HG03521 (cell line): ENCODE data around the gene OOSP4B.
"Not testable (repeated sequence)": the region's sequence is repeated elsewhere in the genome, so short reads cannot be mapped to it uniquely, and the experiment has no call there.

Experiments used
- ATAC-seq: cut with Tn5 transposase; IDR thresholded peaks from one replicate; pipeline ENCODE4 v1.9.1; 2021; ENCODE audit warnings: mild to moderate bottlenecking, moderate library complexity; ENCODE audit not compliant: unreplicated experiment

The OOSP4B gene

DNA sequence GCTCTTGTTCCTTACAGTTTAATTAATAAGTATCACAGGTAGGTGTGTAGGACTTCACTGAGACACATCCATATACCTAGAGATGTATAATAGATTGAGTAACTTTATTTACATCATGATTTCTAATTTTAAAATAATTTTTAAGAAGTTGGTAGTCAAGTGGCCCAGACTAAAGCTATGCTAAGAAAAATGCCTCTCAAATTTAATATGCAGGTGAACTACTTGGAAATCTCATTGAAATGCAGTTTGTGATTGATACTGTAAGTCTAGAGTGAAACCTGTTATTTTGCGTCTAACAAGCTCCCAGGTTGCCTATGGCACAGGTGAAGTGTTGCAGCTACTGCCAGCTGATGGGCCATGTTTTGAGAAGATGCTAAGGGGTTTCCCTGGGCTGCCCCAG, at the start of gene OOSP4B:
TSS of gene OOSP4B (plus strand) at position 301 of the 400 bp plus-strand sequence.
- no peak for ATAC-seq

GRCh38 chr11:59967677-59968394, 49.1 kb upstream of the OOSP4B start:
- no peak for ATAC-seq

DNA sequence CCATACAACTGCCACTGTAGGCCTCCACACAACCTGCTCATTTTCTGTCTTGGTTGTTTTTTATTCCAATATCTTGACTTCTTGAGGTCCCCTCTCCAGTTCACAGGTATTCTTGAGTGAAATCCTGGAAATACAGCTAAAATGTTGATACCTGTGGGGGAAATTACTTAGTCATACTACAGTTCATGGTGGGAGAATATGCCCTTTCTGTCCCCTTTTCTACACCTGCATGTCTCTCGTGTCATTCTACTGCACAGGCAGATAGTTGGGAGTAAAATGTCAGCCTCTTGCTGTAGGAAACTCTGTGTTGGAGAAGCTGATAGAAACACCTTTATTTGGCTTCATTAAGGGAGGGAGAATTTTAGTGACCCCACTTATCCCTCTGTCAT, 48.6 kb upstream of the OOSP4B start:
- ATAC-seq: no peak

GRCh38 chr11:59973097-59973496, 43.9 kb upstream of the OOSP4B start:
- no peak for ATAC-seq

DNA sequence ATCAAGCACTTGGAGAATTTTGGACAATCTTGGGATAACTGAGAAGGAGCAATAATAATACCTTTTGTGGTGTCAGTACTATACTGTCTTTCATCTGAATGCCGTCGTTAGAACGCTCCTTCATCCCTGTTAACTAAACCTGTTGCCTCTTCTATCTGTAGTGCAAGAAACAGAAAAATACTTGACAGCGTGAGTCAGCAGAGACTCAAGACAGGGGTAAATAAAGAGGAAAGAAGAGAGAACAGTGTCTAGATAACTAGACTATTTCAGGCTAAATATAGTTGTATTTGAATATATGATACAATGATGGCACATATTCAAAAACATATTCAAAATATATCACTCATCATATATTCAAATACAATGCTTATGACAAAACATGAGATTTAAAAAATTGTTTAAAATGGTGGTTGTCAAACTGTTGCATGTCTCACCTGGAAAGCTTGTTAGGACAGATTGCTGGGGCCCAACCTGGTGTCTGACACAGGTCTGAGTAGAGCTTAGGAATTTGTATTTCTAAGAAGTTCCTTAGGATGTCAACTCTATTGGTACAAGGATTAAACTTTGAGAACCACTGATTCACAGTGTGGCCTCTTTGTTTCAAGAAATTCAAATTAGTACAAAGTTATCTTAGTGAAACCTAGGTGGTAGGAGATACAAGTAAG, 35.7 kb upstream of the OOSP4B start:
- ATAC-seq: no peak

- not testable (repeated sequence) for ATAC-seq
These were observed 34.9 kb upstream of the OOSP4B start for GRCh38 chr11:59982037-59982436.

- ATAC-seq: no peak
These were observed 33.8 kb upstream of the OOSP4B start for GRCh38 chr11:59983212-59983611.

- no peak for ATAC-seq
These were observed 32.6 kb upstream of the OOSP4B start for GRCh38 chr11:59984368-59984767.

GRCh38 chr11:59990421-59990820, 26.6 kb upstream of the OOSP4B start:
- no peak for ATAC-seq

- no peak for ATAC-seq
These were observed 24.6 kb upstream of the OOSP4B start for GRCh38 chr11:59992425-59992824.

DNA sequence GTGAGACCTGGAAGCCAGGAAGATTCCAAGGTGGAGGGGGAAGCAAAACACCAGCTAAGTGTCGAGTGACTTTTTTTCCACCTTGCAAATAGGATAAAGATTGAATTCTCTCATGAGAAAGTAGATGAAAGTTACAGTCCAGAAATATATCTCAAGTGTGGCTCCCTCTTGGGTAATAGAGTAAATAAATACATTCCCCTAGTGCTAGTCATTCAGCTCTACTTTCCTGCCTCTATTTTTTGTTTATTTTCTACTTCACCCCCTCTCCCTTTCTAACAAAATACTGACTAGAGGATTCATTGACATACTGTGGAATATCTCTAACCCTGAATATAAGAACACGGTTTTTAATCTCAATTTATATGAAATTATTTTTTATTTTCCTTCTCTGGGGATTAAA, 19.2 kb upstream of the OOSP4B start:
- no peak for ATAC-seq

DNA sequence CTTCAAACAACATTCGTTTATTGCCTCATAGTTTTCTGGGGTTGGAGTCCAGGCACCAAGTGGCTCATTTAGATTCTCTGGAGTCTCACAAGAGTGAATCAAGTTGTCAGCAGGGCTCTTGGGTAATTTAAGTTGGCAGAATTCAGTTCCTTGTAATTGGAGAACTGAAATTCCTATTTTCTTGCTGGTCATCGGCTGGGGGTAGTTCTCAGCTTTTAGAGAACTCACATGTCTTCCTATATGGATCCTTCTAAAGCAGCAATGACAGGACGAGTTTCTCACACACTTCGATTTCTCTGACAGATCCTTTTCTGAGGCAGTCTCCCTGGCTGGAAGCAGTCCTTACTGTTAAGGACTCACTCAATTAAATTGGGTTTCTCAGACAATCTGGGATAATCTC, 17.3 kb upstream of the OOSP4B start:
- no peak for ATAC-seq

GRCh38 chr11:60003729-60004128, 13.3 kb upstream of the OOSP4B start:
- no peak for ATAC-seq

- ATAC-seq: no peak
These were observed 11.6 kb upstream of the OOSP4B start for GRCh38 chr11:60005360-60005759.

DNA sequence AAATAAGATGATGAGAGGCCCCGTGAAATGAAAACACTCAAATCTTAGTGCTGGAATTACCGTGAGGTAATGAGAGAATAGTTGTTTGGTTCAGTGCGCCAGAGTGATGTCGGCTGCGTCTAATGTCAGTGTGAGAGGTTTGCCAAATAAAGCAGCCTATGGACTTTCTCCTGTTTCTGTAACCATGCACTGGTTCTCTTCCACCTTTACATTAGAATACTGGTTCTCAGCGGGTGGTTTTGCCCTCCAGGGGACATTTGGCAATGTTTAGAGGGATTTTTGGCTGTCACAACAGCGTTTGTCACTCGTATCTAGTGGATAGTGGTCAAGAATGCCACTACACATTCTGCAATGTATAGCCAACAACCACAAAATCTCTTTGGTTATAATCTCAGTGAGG, 1.1 kb downstream of the OOSP4B start:
- no peak for ATAC-seq

DNA sequence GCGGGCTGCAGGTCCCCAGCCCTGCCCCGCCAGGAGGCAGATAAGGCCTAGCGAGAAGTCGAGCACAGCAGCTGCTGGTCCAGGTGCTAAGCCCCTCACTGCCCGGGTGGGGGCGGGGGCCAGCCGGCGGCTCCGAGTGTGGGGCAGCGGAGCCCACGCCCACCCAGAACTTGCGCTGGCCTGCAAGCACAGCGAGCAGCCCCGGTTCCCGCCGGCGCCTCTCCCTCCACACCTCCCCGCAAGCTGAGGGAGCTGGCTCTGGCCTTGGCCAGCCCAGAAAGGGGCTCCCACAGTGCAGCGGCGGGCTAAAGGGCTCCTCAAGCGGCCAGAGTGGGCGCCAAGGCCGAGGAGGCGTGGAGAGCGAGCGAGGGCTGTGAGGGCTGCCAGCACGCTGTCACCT, 3.4 kb downstream of the OOSP4B start:
- not testable (repeated sequence) for ATAC-seq

GRCh38 chr11:60029015-60029632, 12.1 kb downstream of the OOSP4B start:
- ATAC-seq: no peak

- no peak for ATAC-seq
These were observed 23.1 kb downstream of the OOSP4B start, which contains the start of gene OOSP2 for GRCh38 chr11:60040109-60040508. Gene OOSP2 (plus strand): TSS chr11:60040409. CDS start chr11:60040460, 51 bp downstream.

DNA sequence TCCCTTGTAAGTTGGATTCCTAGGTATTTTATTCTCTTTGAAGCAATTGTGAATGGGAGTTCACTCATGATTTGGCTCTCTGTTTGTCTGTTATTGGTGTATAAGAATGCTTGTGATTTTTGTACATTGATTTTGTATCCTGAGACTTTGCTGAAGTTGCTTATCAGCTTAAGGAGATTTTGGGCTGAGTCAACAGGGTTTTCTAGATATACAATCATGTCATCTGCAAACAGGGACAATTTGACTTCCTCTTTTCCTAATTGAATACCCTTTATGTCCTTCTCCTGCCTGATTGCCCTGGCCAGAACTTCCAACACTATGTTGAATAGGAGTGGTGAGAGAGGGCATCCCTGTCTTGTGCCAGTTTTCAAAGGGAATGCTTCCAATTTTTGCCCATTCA, 33.4 kb downstream of the OOSP4B start:
- not testable (repeated sequence) for ATAC-seq

DNA sequence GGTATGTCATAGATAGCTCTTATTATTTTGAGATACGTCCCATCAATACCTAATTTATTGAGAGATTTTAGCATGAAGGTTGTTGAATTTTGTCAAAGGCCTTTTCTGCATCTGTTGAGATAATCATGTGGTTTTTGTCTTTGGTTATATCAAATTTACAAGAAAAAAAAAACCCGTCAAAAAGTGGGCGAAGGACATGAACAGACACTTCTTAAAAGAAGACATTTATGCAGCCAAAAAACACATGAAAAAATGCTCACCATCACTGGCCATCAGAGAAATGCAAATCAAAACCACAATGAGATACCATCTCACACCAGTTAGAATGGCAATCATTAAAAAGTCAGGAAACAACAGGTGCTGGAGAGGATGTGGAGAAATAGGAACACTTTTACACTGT, 33.9 kb downstream of the OOSP4B start:
- not testable (repeated sequence) for ATAC-seq

- ATAC-seq: no peak
These were observed 39.5 kb downstream of the OOSP4B start, which contains the start of gene MS4A3 for GRCh38 chr11:60056349-60056969. Gene MS4A3 (plus strand): TSS chr11:60056665. CDS start chr11:60061161, 4,496 bp downstream.
